Smooth muscle cell (in vitro differentiated cells): ENCODE data around the gene ADGRD1. TPM values are rescaled to one million over a fixed set of nuclear protein-coding genes. Genes with fewer than 3 reads are reported as not detected.

Experiments used
- DNase-seq: peaks from one replicate; lab custom pipeline; 2025; ENCODE audit not compliant: unreplicated experiment; lab: John Stamatoyannopoulos, UW
- H2AFZ ChIP-seq: fragments of 200-600 bp; sonication (generic); 2 replicates; pipeline ENCODE4 v1.6.0; 2016; ENCODE audit warnings: antibody characterized with exemption, low read depth, mild to moderate bottlenecking
- H3F3A ChIP-seq: fragments of 200-600 bp; sonication (generic); 2 replicates; pipeline ENCODE4 v1.6.0; 2017; ENCODE audit warnings: antibody characterized with exemption, low read depth
- H3K27ac ChIP-seq: fragments of 200-600 bp; sonication (generic); 2 replicates; pipeline ENCODE4 v1.5.1; 2016; ENCODE audit warnings: low read depth, mild to moderate bottlenecking
- H3K27me3 ChIP-seq: fragments of 200-600 bp; sonication (generic); 2 replicates; pipeline ENCODE4 v1.6.1; 2016; ENCODE audit warnings: low read depth, mild to moderate bottlenecking
- H3K36me3 ChIP-seq: fragments of 200-600 bp; sonication (generic); 2 replicates; pipeline ENCODE4 v1.5.1; 2016; ENCODE audit warnings: low read depth
- H3K4me1 ChIP-seq: fragments of 200-600 bp; sonication (generic); 2 replicates; pipeline ENCODE4 v1.5.1; 2016; ENCODE audit warnings: low read depth
- H3K4me2 ChIP-seq: fragments of 200-600 bp; sonication (generic); 2 replicates; pipeline ENCODE4 v1.6.0; 2016; ENCODE audit warnings: mild to moderate bottlenecking
- H3K4me3 ChIP-seq: fragments of 200-600 bp; sonication (generic); 2 replicates; pipeline ENCODE4 v1.5.1; 2016; ENCODE audit warnings: mild to moderate bottlenecking
- H3K79me2 ChIP-seq: fragments of 200-600 bp; sonication (generic); 2 replicates; pipeline ENCODE4 v1.6.0; 2016; ENCODE audit warnings: low read depth, mild to moderate bottlenecking
- H3K9ac ChIP-seq: fragments of 200-600 bp; sonication (generic); 2 replicates; pipeline ENCODE4 v1.6.0; 2016; ENCODE audit warnings: low read depth
- H3K9me3 ChIP-seq: fragments of 200-600 bp; sonication (generic); replicated peaks from 2 replicates; pipeline ENCODE4 v1.5.1; 2016; ENCODE audit warnings: low read depth
- H4K20me1 ChIP-seq: fragments of 200-600 bp; sonication (generic); 2 replicates; pipeline ENCODE4 v1.6.0; 2016; ENCODE audit warnings: low read depth
- CTCF ChIP-seq: fragments of 200-600 bp; sonication (generic); IDR thresholded peaks from 2 replicates; pipeline ENCODE4 v1.5.1; 2017; ENCODE audit warnings: borderline replicate concordance, mild to moderate bottlenecking, antibody characterized with exemption; ENCODE audit not compliant: insufficient read depth, poor library complexity, severe bottlenecking
- WGBS: methylation state at CpG from one replicate; pipeline ENCODE4 v1.1.7; 2016; ENCODE audit warnings: low lambda C conversion rate; 5-methylcytosine and 5-hydroxymethylcytosine counted together
- polyA plus RNA-seq: library from polyadenylated mRNA; unstranded; fragments of >200 nt; fragmentation: Nextera tagmentation; extraction: Ambion mirVana; gene quantifications from 2 replicates; pipeline ENCODE4 v1.2.1, GENCODE V29; 2016
- total RNA-seq: library from RNA; depleted of rRNA; stranded (reverse); fragments of >200 nt; gene quantifications from 2 replicates; pipeline ENCODE4 v1.2.3, GENCODE V29; 2014

The ADGRD1 gene
- total and polyA plus RNA-seq, 2 experiments from 2014 or later: 0.14 TPM; not detected in 1

- Histone ChIP-seq H3K27me3 (peaks cover 6% of the 10 kb centered on the region), H3K36me3 (no peaks in the 10 kb centered on the region), H3K9ac (no peak overlapping the region), H3K27ac (no peak overlapping the region), H3K4me1 (no peaks in the 10 kb centered on the region), H3K9me3 (no peaks in the 10 kb centered on the region), H2AFZ (no peak overlapping the region), H3K4me3 (no peak overlapping the region), H3K79me2 (no peaks in the 10 kb centered on the region), H3K4me2 (no peak overlapping the region), H4K20me1 (no peaks in the 10 kb centered on the region), H3F3A (no peaks in the 10 kb centered on the region)
- WGBS: 78% methylated on average over 7 of the region's 7 CpGs
- TF ChIP-seq CTCF: no peak
- no peak for DNase-seq
These were observed 29.8 kb downstream of the ADGRD1 start for GRCh38 chr12:130983328-130984017.

- DNase-seq: no peak
- Histone ChIP-seq H4K20me1 (no peaks in the 10 kb centered on the region), H3K4me2 (no peak overlapping the region), H3K27me3 (peaks cover 6% of the 10 kb centered on the region), H3K27ac (no peak overlapping the region), H3K9me3 (no peaks in the 10 kb centered on the region), H3K9ac (no peak overlapping the region), H3K79me2 (no peaks in the 10 kb centered on the region), H3K36me3 (no peaks in the 10 kb centered on the region), H3F3A (no peaks in the 10 kb centered on the region), H3K4me3 (no peak overlapping the region), H2AFZ (no peak overlapping the region), H3K4me1 (no peaks in the 10 kb centered on the region)
- no peak for TF ChIP-seq CTCF
- WGBS: 95% methylated on average over 12 of the region's 12 CpGs
These were observed 30.7 kb downstream of the ADGRD1 start for GRCh38 chr12:130984183-130985058.

GRCh38 chr12:130987151-130987931 lies 33.6 kb downstream of the ADGRD1 start:
- Histone ChIP-seq H3K79me2 (no peaks in the 10 kb centered on the region), H3K4me1 (no peaks in the 10 kb centered on the region), H4K20me1 (no peaks in the 10 kb centered on the region), H3K9me3 (no peaks in the 10 kb centered on the region), H3K27me3 (peaks cover 6% of the 10 kb centered on the region), H2AFZ (no peak overlapping the region), H3K36me3 (no peaks in the 10 kb centered on the region), H3K4me2 (no peak overlapping the region), H3F3A (no peaks in the 10 kb centered on the region), H3K9ac (no peak overlapping the region), H3K4me3 (no peak overlapping the region), H3K27ac (no peak overlapping the region)
- DNase-seq: no peak
- TF ChIP-seq CTCF: no peak
- WGBS: 85% methylated on average over 22 of the region's 22 CpGs
